Measurements from ENCODE around the gene ARHGAP32.

GRCh38 chr11:129211397-129211796 lies 19.3 kb upstream of the ARHGAP32 start:
- TF ChIP-seq CTCF (IDR thresholded peaks at IDR 0.05) (no peak), POLR2AphosphoS5 (IDR thresholded peaks at IDR 0.05) (no peak), POLR2A (IDR thresholded peaks at IDR 0.05) (no peak)

Data from breast epithelium (tissue), 3 donors.